ENCODE results near the gene GID8. TPM values are rescaled to one million over a fixed set of nuclear protein-coding genes. Genes with fewer than 3 reads are reported as not detected.

Gene GID8
- polyA plus RNA-seq, 2 of the 4 experiments (the other 2 are of a cell fraction) = 19.2 to 24.5 TPM

DNA sequence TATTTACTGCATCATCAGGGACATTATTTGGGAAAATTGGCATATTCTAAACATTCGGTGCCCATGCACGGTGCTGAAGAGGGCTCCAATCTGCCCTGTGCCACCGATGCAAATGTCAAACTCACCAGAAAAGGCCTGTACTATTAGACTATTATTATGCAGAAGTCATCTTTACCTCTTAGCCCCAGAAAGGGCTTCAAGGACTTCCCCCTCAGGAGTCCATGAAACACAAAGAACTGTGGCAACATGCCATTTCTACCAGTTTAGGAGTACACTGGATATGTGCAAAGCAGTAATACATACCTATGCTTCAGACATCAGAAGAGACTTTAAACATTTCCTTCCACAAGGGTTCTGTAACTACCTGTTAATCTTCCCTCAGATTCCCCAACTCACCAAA is 20.2 kb upstream of the GID8 start (continued):
- TF ChIP-seq, protein P1, sequence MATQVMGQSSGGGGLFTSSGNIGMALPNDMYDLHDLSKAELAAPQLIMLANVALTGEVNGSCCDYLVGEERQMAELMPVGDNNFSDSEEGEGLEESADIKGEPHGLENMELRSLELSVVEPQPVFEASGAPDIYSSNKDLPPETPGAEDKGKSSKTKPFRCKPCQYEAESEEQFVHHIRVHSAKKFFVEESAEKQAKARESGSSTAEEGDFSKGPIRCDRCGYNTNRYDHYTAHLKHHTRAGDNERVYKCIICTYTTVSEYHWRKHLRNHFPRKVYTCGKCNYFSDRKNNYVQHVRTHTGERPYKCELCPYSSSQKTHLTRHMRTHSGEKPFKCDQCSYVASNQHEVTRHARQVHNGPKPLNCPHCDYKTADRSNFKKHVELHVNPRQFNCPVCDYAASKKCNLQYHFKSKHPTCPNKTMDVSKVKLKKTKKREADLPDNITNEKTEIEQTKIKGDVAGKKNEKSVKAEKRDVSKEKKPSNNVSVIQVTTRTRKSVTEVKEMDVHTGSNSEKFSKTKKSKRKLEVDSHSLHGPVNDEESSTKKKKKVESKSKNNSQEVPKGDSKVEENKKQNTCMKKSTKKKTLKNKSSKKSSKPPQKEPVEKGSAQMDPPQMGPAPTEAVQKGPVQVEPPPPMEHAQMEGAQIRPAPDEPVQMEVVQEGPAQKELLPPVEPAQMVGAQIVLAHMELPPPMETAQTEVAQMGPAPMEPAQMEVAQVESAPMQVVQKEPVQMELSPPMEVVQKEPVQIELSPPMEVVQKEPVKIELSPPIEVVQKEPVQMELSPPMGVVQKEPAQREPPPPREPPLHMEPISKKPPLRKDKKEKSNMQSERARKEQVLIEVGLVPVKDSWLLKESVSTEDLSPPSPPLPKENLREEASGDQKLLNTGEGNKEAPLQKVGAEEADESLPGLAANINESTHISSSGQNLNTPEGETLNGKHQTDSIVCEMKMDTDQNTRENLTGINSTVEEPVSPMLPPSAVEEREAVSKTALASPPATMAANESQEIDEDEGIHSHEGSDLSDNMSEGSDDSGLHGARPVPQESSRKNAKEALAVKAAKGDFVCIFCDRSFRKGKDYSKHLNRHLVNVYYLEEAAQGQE (IDR thresholded peaks at IDR 0.05) = no peak
- TF ChIP-seq KDM5A (IDR thresholded peaks at IDR 0.05) (no peak), POLR2AphosphoS2 (conservative IDR thresholded peaks at IDR 0.05; ENCODE audit: low read length) (no peak), GATA3 (IDR thresholded peaks at IDR 0.05; ENCODE audit: borderline replicate concordance) (no peak), ESRRA (IDR thresholded peaks at IDR 0.05; ENCODE audit: borderline replicate concordance, low read length) (no peak), SMC3 (IDR thresholded peaks at IDR 0.05) (no peak), HOXA7 (CRISPR knock-in tag; IDR thresholded peaks at IDR 0.05) (no peak), HDAC2 (IDR thresholded peaks at IDR 0.05) (no peak), MAZ (IDR thresholded peaks at IDR 0.05; ENCODE audit: borderline replicate concordance, low read depth, low read length) (no peak)
- TF ChIP-seq, protein P2, sequence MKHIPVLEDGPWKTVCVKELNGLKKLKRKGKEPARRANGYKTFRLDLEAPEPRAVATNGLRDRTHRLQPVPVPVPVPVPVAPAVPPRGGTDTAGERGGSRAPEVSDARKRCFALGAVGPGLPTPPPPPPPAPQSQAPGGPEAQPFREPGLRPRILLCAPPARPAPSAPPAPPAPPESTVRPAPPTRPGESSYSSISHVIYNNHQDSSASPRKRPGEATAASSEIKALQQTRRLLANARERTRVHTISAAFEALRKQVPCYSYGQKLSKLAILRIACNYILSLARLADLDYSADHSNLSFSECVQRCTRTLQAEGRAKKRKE (CRISPR knock-in tag; IDR thresholded peaks at IDR 0.05; ENCODE audit: low read depth) = no peak
- TF ChIP-seq, protein P3, sequence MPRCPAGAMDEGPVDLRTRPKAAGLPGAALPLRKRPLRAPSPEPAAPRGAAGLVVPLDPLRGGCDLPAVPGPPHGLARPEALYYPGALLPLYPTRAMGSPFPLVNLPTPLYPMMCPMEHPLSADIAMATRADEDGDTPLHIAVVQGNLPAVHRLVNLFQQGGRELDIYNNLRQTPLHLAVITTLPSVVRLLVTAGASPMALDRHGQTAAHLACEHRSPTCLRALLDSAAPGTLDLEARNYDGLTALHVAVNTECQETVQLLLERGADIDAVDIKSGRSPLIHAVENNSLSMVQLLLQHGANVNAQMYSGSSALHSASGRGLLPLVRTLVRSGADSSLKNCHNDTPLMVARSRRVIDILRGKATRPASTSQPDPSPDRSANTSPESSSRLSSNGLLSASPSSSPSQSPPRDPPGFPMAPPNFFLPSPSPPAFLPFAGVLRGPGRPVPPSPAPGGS (IDR thresholded peaks at IDR 0.05) = no peak

DNA sequence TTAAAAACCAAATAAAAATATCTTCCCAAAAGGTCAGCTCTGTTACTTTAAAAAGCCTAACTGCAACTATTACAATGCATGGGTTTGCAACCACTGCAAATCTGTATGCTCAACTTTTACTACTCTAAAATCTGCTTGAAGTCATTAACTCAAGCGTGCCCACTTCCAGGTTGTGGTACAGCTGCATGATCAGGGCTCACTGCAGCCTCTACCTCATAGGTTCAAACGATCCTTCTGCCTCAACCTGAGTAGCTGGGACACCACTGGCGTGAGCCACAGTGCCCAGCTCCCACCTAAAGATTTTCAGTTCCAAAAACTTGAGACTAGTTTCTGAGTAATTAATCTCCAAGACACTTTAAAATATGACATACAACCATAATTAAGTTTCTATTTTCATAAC is 19.8 kb upstream of the GID8 start:
- WGBS (ENCODE audit: missing lambda C conversion rate) = 75% methylated on average over 3 of the region's 3 CpGs
- TF ChIP-seq RARB (CRISPR knock-in tag; IDR thresholded peaks at IDR 0.05) (no peak), CHD4 (IDR thresholded peaks at IDR 0.05; ENCODE audit: borderline replicate concordance) (no peak), EHMT2 (IDR thresholded peaks at IDR 0.05; ENCODE audit: low read depth) (no peak), GATA3 (IDR thresholded peaks at IDR 0.05; ENCODE audit: borderline replicate concordance) (no peak), CEBPB (IDR thresholded peaks at IDR 0.05) (no peak), ZC3H11A (IDR thresholded peaks at IDR 0.05) (no peak), HOXB13 (CRISPR knock-in tag; IDR thresholded peaks at IDR 0.05; ENCODE audit: low read depth) (no peak), HDAC2 (IDR thresholded peaks at IDR 0.05) (no peak)
- TF ChIP-seq, protein P4, sequence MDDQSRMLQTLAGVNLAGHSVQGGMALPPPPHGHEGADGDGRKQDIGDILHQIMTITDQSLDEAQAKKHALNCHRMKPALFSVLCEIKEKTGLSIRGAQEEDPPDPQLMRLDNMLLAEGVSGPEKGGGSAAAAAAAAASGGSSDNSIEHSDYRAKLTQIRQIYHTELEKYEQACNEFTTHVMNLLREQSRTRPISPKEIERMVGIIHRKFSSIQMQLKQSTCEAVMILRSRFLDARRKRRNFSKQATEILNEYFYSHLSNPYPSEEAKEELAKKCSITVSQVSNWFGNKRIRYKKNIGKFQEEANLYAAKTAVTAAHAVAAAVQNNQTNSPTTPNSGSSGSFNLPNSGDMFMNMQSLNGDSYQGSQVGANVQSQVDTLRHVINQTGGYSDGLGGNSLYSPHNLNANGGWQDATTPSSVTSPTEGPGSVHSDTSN (IDR thresholded peaks at IDR 0.05) = no peak
- TF ChIP-seq, protein P5, sequence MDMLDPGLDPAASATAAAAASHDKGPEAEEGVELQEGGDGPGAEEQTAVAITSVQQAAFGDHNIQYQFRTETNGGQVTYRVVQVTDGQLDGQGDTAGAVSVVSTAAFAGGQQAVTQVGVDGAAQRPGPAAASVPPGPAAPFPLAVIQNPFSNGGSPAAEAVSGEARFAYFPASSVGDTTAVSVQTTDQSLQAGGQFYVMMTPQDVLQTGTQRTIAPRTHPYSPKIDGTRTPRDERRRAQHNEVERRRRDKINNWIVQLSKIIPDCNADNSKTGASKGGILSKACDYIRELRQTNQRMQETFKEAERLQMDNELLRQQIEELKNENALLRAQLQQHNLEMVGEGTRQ (IDR thresholded peaks at IDR 0.05) = no peak
- Histone ChIP-seq H3K27ac (no peak overlapping the region), H3K4me3 (no peak overlapping the region), H3K4me1 (peaks cover 66% of the 10 kb centered on the region), H3K9me3 (no peaks in the 10 kb centered on the region), H3K4me2 (no peak overlapping the region)
- POLR2A ChIA-PET = interaction anchor here (0.8 kb wide), 1 partner anchor 20 kb away, joined by 3 read pairs; the partner anchor contains the start of gene GID8
- FAIRE-seq = no peak
- DNase-seq (ENCODE audit: low read depth in 1 of 2, low spot score in 1 of 2) = no peak
- CTCF ChIA-PET = interaction anchor here (1.1 to 22.6 kb wide), 6 partner anchors 9 to 91 kb away, joined by 4 to 368 read pairs (median 14); partner anchors contain the start of gene DIDO1
- ATAC-seq = no peak

All from A549 (cell line).